ENCODE results near the gene IKBKE.

IKBKE gene

GRCh38 chr1:206476591-206476990, 6.3 kb downstream of the IKBKE start:
- no peak for TF ChIP-seq CTCF (IDR thresholded peaks at IDR 0.05; ENCODE audit: low read depth, low read length)
- no peak for DNase-seq (ENCODE audit: low read depth, low spot score)
- in situ Hi-C loops (cut with HindIII; ENCODE audit: low sequenced_read_pairs), result no loop called here
- no peak overlapping the region for H3K4me3 ChIP-seq (ENCODE audit: low read depth, low read length)

- no peak for TF ChIP-seq CTCF (IDR thresholded peaks at IDR 0.05; ENCODE audit: low read depth, low read length)
- H3K4me3 ChIP-seq (ENCODE audit: low read depth, low read length), result no peak overlapping the region
Observed at GRCh38 chr1:206477110-206477509, 6.8 kb downstream of the IKBKE start.

GRCh38 chr1:206477581-206478380, 7.5 kb downstream of the IKBKE start:
- in situ Hi-C loops (cut with HindIII; ENCODE audit: low sequenced_read_pairs), result no loop called here
- no peak for TF ChIP-seq CTCF (IDR thresholded peaks at IDR 0.05; ENCODE audit: low read depth, low read length)
- DNase-seq (ENCODE audit: low read depth, low spot score), result no peak
- no peak overlapping the region for H3K4me3 ChIP-seq (ENCODE audit: low read depth, low read length)

More at GRCh38 chr1:206477110-206477509, 6.8 kb downstream of the IKBKE start:
- in situ Hi-C loops (cut with HindIII; ENCODE audit: low sequenced_read_pairs), result no loop called here
- DNase-seq (ENCODE audit: low read depth, low spot score), result no peak

- H3K4me3 ChIP-seq (ENCODE audit: low read depth, low read length), result no peak overlapping the region
- TF ChIP-seq CTCF (IDR thresholded peaks at IDR 0.05; ENCODE audit: low read depth, low read length), result no peak
- no peak for DNase-seq (ENCODE audit: low read depth, low spot score)
- in situ Hi-C loops (cut with HindIII; ENCODE audit: low sequenced_read_pairs), result no loop called here
Observed at GRCh38 chr1:206478746-206479145, 8.5 kb downstream of the IKBKE start.

- H3K4me3 ChIP-seq (ENCODE audit: low read depth, low read length), result no peak overlapping the region
- in situ Hi-C loops (cut with HindIII; ENCODE audit: low sequenced_read_pairs), result no loop called here
- TF ChIP-seq CTCF (IDR thresholded peaks at IDR 0.05; ENCODE audit: low read depth, low read length), result peak; percentile 82
Observed at GRCh38 chr1:206479183-206480125, 9.2 kb downstream of the IKBKE start.

GRCh38 chr1:206480211-206480610, 9.9 kb downstream of the IKBKE start:
- no peak overlapping the region for H3K4me3 ChIP-seq (ENCODE audit: low read depth, low read length)
- TF ChIP-seq CTCF (IDR thresholded peaks at IDR 0.05; ENCODE audit: low read depth, low read length), result no peak
- in situ Hi-C loops (cut with HindIII; ENCODE audit: low sequenced_read_pairs), result no loop called here
- no peak for DNase-seq (ENCODE audit: low read depth, low spot score)

More at GRCh38 chr1:206479183-206480125, 9.2 kb downstream of the IKBKE start:
- DNase-seq (ENCODE audit: low read depth, low spot score), result peak; percentile 80
